Trophoblast cell (in vitro differentiated cells and primary cell): Measurements from ENCODE around the gene ZXDC.

Experiments used
- DNase-seq, 2 donors: peaks; one replicate each; pipeline ENCODE4 v3.0.0-alpha.2; 2016
- H2AFZ ChIP-seq: 2 replicates; pipeline ENCODE4 v1.6.1; 2013; ENCODE audit warnings: low read length, moderate library complexity, mild to moderate bottlenecking; ENCODE audit not compliant: insufficient read depth, poor library complexity
- H2AK5ac ChIP-seq: 2 replicates; pipeline ENCODE4 v1.6.1; 2013; ENCODE audit warnings: mild to moderate bottlenecking, low read length
- H2BK120ac ChIP-seq: 2 replicates; pipeline ENCODE4 v1.6.1; 2013; ENCODE audit warnings: low read length, mild to moderate bottlenecking, moderate library complexity; ENCODE audit not compliant: insufficient read depth, poor library complexity
- H2BK12ac ChIP-seq: 2 replicates; pipeline ENCODE4 v1.6.1; 2013; ENCODE audit warnings: mild to moderate bottlenecking, low read length, moderate library complexity
- H2BK5ac ChIP-seq: 2 replicates; pipeline ENCODE4 v1.6.1; 2013; ENCODE audit warnings: low read length, low read depth, moderate library complexity, mild to moderate bottlenecking; ENCODE audit not compliant: poor library complexity
- H3K14ac ChIP-seq: 2 replicates; pipeline ENCODE4 v1.6.1; 2013; ENCODE audit warnings: mild to moderate bottlenecking, low read length
- H3K18ac ChIP-seq: 2 replicates; pipeline ENCODE4 v1.6.1; 2013; ENCODE audit warnings: mild to moderate bottlenecking, low read length
- H3K23ac ChIP-seq: 2 replicates; pipeline ENCODE4 v1.6.1; 2013; ENCODE audit warnings: low read length
- H3K27ac ChIP-seq: 2 replicates; pipeline ENCODE4 v1.5.1; 2013; ENCODE audit warnings: low read depth, mild to moderate bottlenecking, inconsistent platforms, low read length, moderate library complexity
- H3K27me3 ChIP-seq: 2 replicates; pipeline ENCODE4 v1.6.1; 2013; ENCODE audit warnings: inconsistent platforms, mild to moderate bottlenecking, low read length, moderate library complexity; ENCODE audit not compliant: insufficient read depth
- H3K36me3 ChIP-seq, 2 experiments: 1 replicate in 1 of 2; 2 replicates in 1 of 2; pipeline ENCODE4 v1.6.1; 2013; ENCODE audit warnings: low read length in 2 of 2, mild to moderate bottlenecking in 2 of 2, moderate library complexity in 1 of 2; ENCODE audit not compliant: insufficient read depth in 2 of 2, control insufficient read depth in 1 of 2
- H3K4ac ChIP-seq: 2 replicates; pipeline ENCODE4 v1.6.1; 2013; ENCODE audit warnings: low read depth, mild to moderate bottlenecking, low read length, moderate library complexity
- H3K4me1 ChIP-seq, 2 experiments: 1 replicate in 1 of 2; 2 replicates in 1 of 2; pipeline ENCODE4 v1.6.1; 2013; ENCODE audit warnings: low read length in 2 of 2, mild to moderate bottlenecking in 2 of 2, moderate library complexity in 1 of 2; ENCODE audit not compliant: insufficient read depth in 2 of 2, control insufficient read depth in 1 of 2
- H3K4me2 ChIP-seq: 2 replicates; pipeline ENCODE4 v1.6.1; 2013; ENCODE audit warnings: inconsistent platforms, mild to moderate bottlenecking, low read length, moderate library complexity
- H3K4me3 ChIP-seq: 2 replicates; pipeline ENCODE4 v1.5.1; 2013; ENCODE audit warnings: mild to moderate bottlenecking, low read depth, low read length, inconsistent platforms
- H3K79me1 ChIP-seq: one replicate; pipeline ENCODE4 v1.6.1; 2013; ENCODE audit warnings: low read length
- H3K79me2 ChIP-seq: 2 replicates; pipeline ENCODE4 v1.6.1; 2013; ENCODE audit warnings: low read length, mild to moderate bottlenecking; ENCODE audit not compliant: control insufficient read depth, insufficient read depth, poor library complexity
- H3K9ac ChIP-seq: 2 replicates; pipeline ENCODE4 v1.6.1; 2013; ENCODE audit warnings: mild to moderate bottlenecking, low read length
- H3K9me3 ChIP-seq: 2 replicates; pipeline ENCODE4 v1.6.1; 2013; ENCODE audit warnings: low read depth, mild to moderate bottlenecking, control low read depth, inconsistent platforms, low read length; ENCODE audit not compliant: insufficient read depth
- H4K12ac ChIP-seq: 2 replicates; pipeline ENCODE4 v1.6.1; 2013; ENCODE audit warnings: low read depth, mild to moderate bottlenecking, low read length, moderate library complexity
- H4K8ac ChIP-seq: 2 replicates; pipeline ENCODE4 v1.6.1; 2013; ENCODE audit warnings: low read depth, mild to moderate bottlenecking, low read length, moderate library complexity
- H4K91ac ChIP-seq: one replicate; pipeline ENCODE4 v1.6.1; 2013; ENCODE audit warnings: low read depth, mild to moderate bottlenecking, low read length, moderate library complexity
- WGBS: extraction: QIAGEN DNeasy Blood & Tissue Kit; methylation state at CpG from one replicate; pipeline ENCODE4 v1.1.7; 2013; ENCODE audit warnings: missing lambda C conversion rate; ENCODE audit not compliant: insufficient read length, insufficient coverage; ENCODE audit errors: extremely low coverage; 5-methylcytosine and 5-hydroxymethylcytosine counted together

Gene ZXDC

DNA sequence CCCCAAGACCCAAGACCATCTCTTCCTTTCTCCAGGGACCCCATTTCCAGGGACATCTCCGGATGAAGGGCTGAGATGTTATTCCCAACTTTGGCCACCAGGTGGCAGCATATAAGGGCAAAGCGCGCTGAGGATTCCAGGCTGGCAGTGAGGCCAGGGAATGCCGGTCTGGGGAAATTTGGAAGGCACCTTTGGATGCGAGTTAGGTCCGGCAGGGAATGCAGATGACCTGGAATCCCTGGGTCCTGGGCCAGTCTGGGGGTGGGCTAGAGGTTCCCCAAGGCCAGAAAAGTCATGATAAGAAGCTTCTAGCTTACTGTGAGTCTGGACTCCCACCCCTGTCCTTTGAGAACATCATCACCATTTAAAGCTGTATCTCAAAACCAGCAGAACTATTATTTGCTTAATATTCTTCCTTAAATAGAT is 46.7 kb upstream of the ZXDC start:
- H3K27ac ChIP-seq: no peak overlapping the region
- H2BK120ac ChIP-seq: no peak overlapping the region
- no CpG with 5 or more reads among the region's 6 CpGs for WGBS
- H3K4me1 ChIP-seq: peaks cover 0 to 6% of the 10 kb centered on the region in 2 experiments
- no peak overlapping the region for H2BK5ac ChIP-seq
- H3K4me3 ChIP-seq: no peak overlapping the region
- peaks cover 12% of the 10 kb centered on the region for H3K27me3 ChIP-seq
- no peaks in the 10 kb centered on the region for H3K79me2 ChIP-seq
- H3K9ac ChIP-seq: no peak overlapping the region
- no peak overlapping the region for H2BK12ac ChIP-seq
- no peak overlapping the region for H3K23ac ChIP-seq
- H2AK5ac ChIP-seq: no peak overlapping the region
- no peak overlapping the region for H3K14ac ChIP-seq
- no peak overlapping the region for H2AFZ ChIP-seq
- H3K36me3 ChIP-seq: no peaks in the 10 kb centered on the region
- no peak overlapping the region for H3K18ac ChIP-seq
- H4K8ac ChIP-seq: no peak overlapping the region
- no peak overlapping the region for H4K91ac ChIP-seq
- no peaks in the 10 kb centered on the region for H3K79me1 ChIP-seq
- H3K4me2 ChIP-seq: no peak overlapping the region
- H4K12ac ChIP-seq: no peak overlapping the region
- no peak overlapping the region for H3K4ac ChIP-seq
- DNase-seq: peak; percentile 25 to 81
- peaks cover 5% of the 10 kb centered on the region for H3K9me3 ChIP-seq

DNA sequence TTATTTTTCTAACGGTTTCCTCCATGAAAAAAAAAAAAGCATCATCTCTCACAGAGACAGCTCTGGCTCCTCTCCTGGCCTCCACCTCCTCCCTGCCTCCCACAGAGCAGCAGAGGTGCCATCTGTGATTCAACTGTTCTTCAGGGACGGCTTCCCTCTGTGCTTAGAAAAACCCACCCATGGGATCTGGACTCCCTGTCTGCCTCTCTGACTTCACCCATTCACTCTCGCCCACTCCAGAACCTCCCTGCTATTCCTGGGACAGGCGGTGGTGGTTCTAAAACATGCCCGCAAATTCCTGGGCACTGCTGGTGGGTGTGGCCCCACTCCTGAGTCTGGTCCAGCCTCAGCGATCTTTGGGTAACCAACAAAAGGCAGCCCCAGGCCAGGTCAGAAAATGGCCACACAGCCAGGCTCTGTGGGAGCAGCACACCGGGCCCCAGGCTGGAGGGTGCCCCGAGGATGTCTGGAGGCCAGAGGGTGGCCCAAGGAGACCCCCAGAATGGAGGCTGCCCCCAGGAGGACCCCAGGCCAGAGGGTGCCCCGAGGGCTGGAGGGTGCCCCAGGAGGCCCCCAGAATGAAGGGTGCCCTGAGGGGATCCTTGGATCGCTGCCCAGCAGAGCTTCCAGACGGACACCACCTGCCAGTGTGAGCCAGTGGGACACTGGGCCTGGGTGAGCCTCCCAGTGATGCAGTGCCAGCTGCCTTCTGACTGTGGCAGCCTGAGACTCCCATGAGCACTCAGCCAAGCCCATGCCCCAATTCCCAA is 45.6 kb upstream of the ZXDC start:
- H3K18ac ChIP-seq: no peak overlapping the region
- no peak overlapping the region for H3K27ac ChIP-seq
- H3K14ac ChIP-seq: no peak overlapping the region
- H3K27me3 ChIP-seq: peaks cover 12% of the 10 kb centered on the region
- H2BK5ac ChIP-seq: no peak overlapping the region
- no peak overlapping the region for H3K4me2 ChIP-seq
- no peaks in the 10 kb centered on the region for H3K79me1 ChIP-seq
- no peak overlapping the region for H4K12ac ChIP-seq
- peaks cover 8% of the 10 kb centered on the region for H3K9me3 ChIP-seq
- H2BK120ac ChIP-seq: no peak overlapping the region
- no peak overlapping the region for H2AK5ac ChIP-seq
- DNase-seq: no peak
- H3K9ac ChIP-seq: no peak overlapping the region
- no peak overlapping the region for H3K23ac ChIP-seq
- no peak overlapping the region for H2AFZ ChIP-seq
- no CpG with 5 or more reads among the region's 11 CpGs for WGBS
- H4K8ac ChIP-seq: no peak overlapping the region
- no peaks in the 10 kb centered on the region for H3K36me3 ChIP-seq
- no peak overlapping the region for H2BK12ac ChIP-seq
- H3K79me2 ChIP-seq: no peaks in the 10 kb centered on the region
- H4K91ac ChIP-seq: no peak overlapping the region
- H3K4me1 ChIP-seq: peaks cover 0 to 6% of the 10 kb centered on the region in 2 experiments
- H3K4me3 ChIP-seq: no peak overlapping the region
- no peak overlapping the region for H3K4ac ChIP-seq

DNA sequence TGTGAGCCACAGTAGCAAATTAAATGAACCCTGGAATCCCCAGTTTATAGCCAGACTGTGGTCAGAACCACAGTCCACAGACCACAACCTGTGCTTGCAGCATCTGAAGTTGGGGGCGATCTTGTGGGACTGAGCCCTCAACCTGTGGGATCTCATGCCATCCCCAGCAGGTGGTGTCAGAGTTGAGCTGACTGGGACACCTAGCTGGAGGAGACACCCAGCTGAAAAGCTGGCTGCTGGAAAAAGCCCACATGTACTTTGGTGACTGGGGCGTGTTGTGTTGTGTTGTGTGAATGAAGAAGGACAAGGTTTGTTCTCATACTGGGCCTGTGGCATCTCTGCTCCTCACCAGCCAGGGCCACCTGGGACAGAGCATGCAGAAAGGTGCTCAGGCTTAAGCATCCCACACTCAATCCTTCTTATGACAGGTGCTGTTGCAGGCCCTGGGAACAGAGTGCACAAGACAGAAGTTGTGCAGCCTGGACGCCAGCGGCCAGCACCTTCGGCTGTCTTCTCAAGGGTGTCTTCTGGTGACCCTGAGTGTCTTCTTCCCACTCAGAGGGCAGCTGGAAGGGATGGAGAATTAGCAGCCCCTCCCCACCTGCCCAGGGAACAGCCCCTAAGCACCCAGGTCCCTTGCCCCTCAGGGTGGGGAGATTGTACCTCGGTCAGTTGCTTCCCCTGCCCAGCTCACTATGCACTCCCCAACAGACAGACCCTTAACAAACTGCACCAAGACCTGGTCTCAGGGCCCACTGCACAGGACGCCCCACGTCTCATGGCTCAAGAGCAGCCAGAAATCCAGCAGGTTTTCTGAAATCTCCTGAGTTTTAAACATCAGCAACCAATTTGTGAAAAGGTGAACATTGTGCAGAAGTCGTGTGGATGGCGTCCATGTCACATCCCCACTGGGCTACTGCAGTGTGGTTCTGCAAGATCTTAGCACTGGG is 44.1 kb upstream of the ZXDC start:
- Histone ChIP-seq H3K9ac (no peak overlapping the region), H3K14ac (no peak overlapping the region), H2AK5ac (no peak overlapping the region), H3K23ac (no peak overlapping the region), H3K36me3 (no peaks in the 10 kb centered on the region), H3K27me3 (peaks cover 12% of the 10 kb centered on the region), H3K4ac (no peak overlapping the region), H3K4me1 (peaks cover 0 to 6% of the 10 kb centered on the region in 2 experiments), H4K91ac (no peak overlapping the region), H3K27ac (no peak overlapping the region), H4K8ac (no peak overlapping the region), H3K9me3 (peaks cover 8% of the 10 kb centered on the region), H2BK120ac (no peak overlapping the region), H4K12ac (no peak overlapping the region), H3K4me2 (no peak overlapping the region), H2BK12ac (no peak overlapping the region), H2AFZ (no peak overlapping the region), H2BK5ac (no peak overlapping the region), H3K79me1 (no peaks in the 10 kb centered on the region), H3K4me3 (no peak overlapping the region), H3K79me2 (no peaks in the 10 kb centered on the region), H3K18ac (no peak overlapping the region)
- no CpG with 5 or more reads among the region's 10 CpGs for WGBS
- DNase-seq: no peak

DNA sequence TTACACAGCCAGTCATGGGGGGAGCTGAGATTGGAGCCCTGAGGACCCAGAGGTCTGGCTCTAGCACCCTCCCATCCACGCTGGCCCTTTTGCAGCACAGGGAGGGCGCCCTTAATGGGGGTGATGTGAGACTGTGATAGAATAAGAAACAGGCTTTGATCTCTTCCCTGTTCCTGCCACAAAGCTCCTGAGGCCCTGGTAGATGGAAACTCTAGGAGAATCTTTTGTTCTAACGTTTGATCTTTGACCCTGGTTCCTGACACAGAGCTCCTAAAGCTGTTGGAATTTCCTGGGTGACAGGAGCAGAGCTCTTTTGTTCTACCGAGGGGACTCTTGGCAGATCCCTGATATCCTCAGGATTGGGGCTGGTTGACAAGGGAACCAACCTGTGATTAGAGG is 43.1 kb upstream of the ZXDC start:
- Histone ChIP-seq H2BK5ac (no peak overlapping the region), H3K9me3 (peaks cover 8% of the 10 kb centered on the region), H3K9ac (no peak overlapping the region), H3K27ac (no peak overlapping the region), H4K12ac (no peak overlapping the region), H3K27me3 (peaks cover 10% of the 10 kb centered on the region), H2AK5ac (no peak overlapping the region), H4K91ac (no peak overlapping the region), H2BK120ac (no peak overlapping the region), H3K79me1 (no peaks in the 10 kb centered on the region), H3K18ac (no peak overlapping the region), H3K4me2 (no peak overlapping the region), H3K14ac (no peak overlapping the region), H3K23ac (no peak overlapping the region), H2BK12ac (no peak overlapping the region), H3K36me3 (no peaks in the 10 kb centered on the region), H2AFZ (no peak overlapping the region), H4K8ac (no peak overlapping the region), H3K79me2 (no peaks in the 10 kb centered on the region), H3K4ac (no peak overlapping the region), H3K4me1 (peaks cover 0 to under 1% of the 10 kb centered on the region in 2 experiments), H3K4me3 (no peak overlapping the region)
- no CpG with 5 or more reads among the region's 4 CpGs for WGBS
- DNase-seq: no peak
